ENCODE measurements around the gene IKZF3.

- TF ChIP-seq CTCF (IDR thresholded peaks at IDR 0.05) (no peak), PREB (CRISPR knock-in tag; IDR thresholded peaks at IDR 0.05; ENCODE audit: borderline replicate concordance) (no peak), STAT6 (CRISPR knock-in tag; conservative IDR thresholded peaks at IDR 0.05; ENCODE audit: low read depth) (no peak), MXD4 (CRISPR knock-in tag; IDR thresholded peaks at IDR 0.05; ENCODE audit: borderline replicate concordance) (no peak)
These were observed 146.5 kb downstream of the IKZF3 start for GRCh38 chr17:39717660-39718059.
